HepG2 (cell line): ENCODE measurements around the gene CPHXL2. TPM values are rescaled to one million over a fixed set of nuclear protein-coding genes. Genes with fewer than 3 reads are reported as not detected.

ENCODE experiments used
- ARHGAP35 ChIP-seq: sonication (generic); formaldehyde crosslinking; IDR thresholded peaks from 2 replicates; pipeline ENCODE4 v1.9.0; 2022; ENCODE audit warnings: mild to moderate bottlenecking, inconsistent platforms, moderate library complexity, missing genetic modification reagents, borderline replicate concordance
- CEBPB ChIP-seq: IDR thresholded peaks from 2 replicates; pipeline ENCODE4 v1.6.1; 2011; ENCODE audit warnings: low read depth, low read length, improper control_type of control experiment, borderline replicate concordance
- GABPB1 ChIP-seq: IDR thresholded peaks from 2 replicates; pipeline ENCODE4 v1.6.1; 2016; ENCODE audit warnings: mild to moderate bottlenecking, missing genetic modification reagents, moderate library complexity, missing compliant biosample characterization
- HDAC6 ChIP-seq: fragments of 200-600 bp; sonication (generic); IDR thresholded peaks from 2 replicates; pipeline ENCODE4 v1.7.0; 2017; ENCODE audit warnings: mild to moderate bottlenecking, antibody characterized with exemption, low read length, low read depth
- IRF9 ChIP-seq: sonication (generic); formaldehyde crosslinking; IDR thresholded peaks from 2 replicates; pipeline ENCODE4 v1.8.0; 2022; ENCODE audit warnings: missing genetic modification reagents, mild to moderate bottlenecking, borderline replicate concordance
- KAT7 ChIP-seq: IDR thresholded peaks from 2 replicates; pipeline ENCODE4 v1.6.1; 2018; ENCODE audit warnings: borderline replicate concordance, missing compliant biosample characterization
- KLF15 ChIP-seq: sonication (generic); formaldehyde crosslinking; IDR thresholded peaks from 2 replicates; pipeline ENCODE4 v1.8.1; 2023; ENCODE audit warnings: borderline replicate concordance, mild to moderate bottlenecking, inconsistent platforms, missing genetic modification reagents, mixed read lengths
- MAFG ChIP-seq: sonication (generic); formaldehyde crosslinking; IDR thresholded peaks from 2 replicates; pipeline ENCODE4 v1.5.1; 2020; ENCODE audit warnings: mild to moderate bottlenecking, missing genetic modification reagents
- MEIS2 ChIP-seq: sonication (generic); formaldehyde crosslinking; IDR thresholded peaks from 2 replicates; pipeline ENCODE4 v1.9.0; 2021; ENCODE audit warnings: mild to moderate bottlenecking, missing genetic modification reagents
- MIXL1 ChIP-seq: IDR thresholded peaks from 2 replicates; pipeline ENCODE4 v1.6.1; 2016
- PATZ1 ChIP-seq: sonication (generic); formaldehyde crosslinking; IDR thresholded peaks from 2 replicates; pipeline ENCODE4 v1.4.0; 2020; ENCODE audit warnings: missing genetic modification reagents
- SATB2 ChIP-seq: sonication (generic); formaldehyde crosslinking; IDR thresholded peaks from 2 replicates; pipeline ENCODE4 v1.5.0; 2020; ENCODE audit warnings: missing genetic modification reagents
- SIX4 ChIP-seq: sonication (generic); formaldehyde crosslinking; IDR thresholded peaks from 2 replicates; pipeline ENCODE4 v1.4.0; 2020; ENCODE audit warnings: missing genetic modification reagents
- SKI ChIP-seq: fragments of 450-650 bp; IDR thresholded peaks from one replicate; pipeline ENCODE4 v1.6.1; 2018; ENCODE audit warnings: mild to moderate bottlenecking; ENCODE audit not compliant: partially characterized antibody
- SMAD9 ChIP-seq: sonication (generic); formaldehyde crosslinking; IDR thresholded peaks from 2 replicates; pipeline ENCODE4 v1.5.1; 2020; ENCODE audit warnings: mild to moderate bottlenecking, missing genetic modification reagents
- ZFP91 ChIP-seq: sonication (generic); formaldehyde crosslinking; IDR thresholded peaks from 2 replicates; pipeline ENCODE4 v1.9.0; 2022; ENCODE audit warnings: missing genetic modification reagents, mild to moderate bottlenecking, borderline replicate concordance
- ZNF251 ChIP-seq: sonication (generic); formaldehyde crosslinking; IDR thresholded peaks from 2 replicates; pipeline ENCODE4 v1.9.0; 2021; ENCODE audit warnings: mild to moderate bottlenecking, missing genetic modification reagents
- ZNF556 ChIP-seq: sonication (generic); formaldehyde crosslinking; IDR thresholded peaks from 2 replicates; pipeline ENCODE4 v1.4.0; 2020; ENCODE audit warnings: mild to moderate bottlenecking, missing genetic modification reagents, borderline replicate concordance
- ZNF609 ChIP-seq: sonication (generic); formaldehyde crosslinking; IDR thresholded peaks from 2 replicates; pipeline ENCODE4 v1.4.0; 2020; ENCODE audit warnings: mild to moderate bottlenecking, missing genetic modification reagents, borderline replicate concordance
- polyA plus RNA-seq, 8 experiments: library from polyadenylated mRNA; depleted of rRNA in 3 of 8; stranded (reverse) in 7 of 8; unstranded in 1 of 8; fragments of >200 nt; fragmentation: Illumina TruSeq in 4 of 8; extraction: Trizol in 4 of 8; gene quantifications; 2 replicates each; pipeline versions ENCODE4 v1.2.1 to v1.2.3, GENCODE V29; 2011 to 2016; ENCODE audit warnings: low read depth in 4 of 8, missing spikeins in 1 of 8, mixed read lengths in 1 of 8; ENCODE audit not compliant: insufficient read depth in 1 of 8
- total RNA-seq, 5 experiments: library from RNA; depleted of rRNA; stranded (reverse); fragments of >200 nt; fragmentation: Illumina TruSeq; extraction: Trizol; gene quantifications; 2 replicates each; pipeline ENCODE4 v1.2.3, GENCODE V29; 2016; ENCODE audit warnings: low read depth in 1 of 5

CPHXL2 gene
- total and polyA plus RNA-seq, 2 of the 13 experiments (the other 11 are each of a cell fraction or from before 2014, with no cell fraction given) = not detected

- TF ChIP-seq ZFP91 (CRISPR knock-in tag) = peak; percentile 79; the same call in 1 of the 2 replicates
- TF ChIP-seq ARHGAP35 (CRISPR knock-in tag) = 0 out of 2 replicates have a peak, but pooled peaks have one; percentile 33
- no peak for TF ChIP-seq ZNF251 (CRISPR knock-in tag)
- no peak for TF ChIP-seq SKI
- peak; percentile 10; the same call in 1 of the 2 replicates for TF ChIP-seq SIX4 (CRISPR knock-in tag)
- no peak for TF ChIP-seq SATB2 (CRISPR knock-in tag)
- peak; percentile 75; the same call in 1 of the 2 replicates for TF ChIP-seq IRF9 (CRISPR knock-in tag)
- TF ChIP-seq HDAC6 = no peak
- peak; percentile 99 for TF ChIP-seq GABPB1 (CRISPR knock-in tag)
- TF ChIP-seq SMAD9 (CRISPR knock-in tag) = no peak
- no peak for TF ChIP-seq ZNF609 (CRISPR knock-in tag)
- TF ChIP-seq CEBPB = no peak
- no peak for TF ChIP-seq KAT7
- no peak for TF ChIP-seq MAFG (CRISPR knock-in tag)
- peak; percentile 79; the same call in 1 of the 2 replicates for TF ChIP-seq ZNF556 (CRISPR knock-in tag)
- no peak for TF ChIP-seq KLF15
- TF ChIP-seq MEIS2 (CRISPR knock-in tag) = peak; percentile 61; the same call in 1 of the 2 replicates
- TF ChIP-seq PATZ1 (CRISPR knock-in tag) = peak; percentile 46; the same call in 1 of the 2 replicates
- TF ChIP-seq MIXL1 (CRISPR knock-in tag) = peak; percentile 76
These were observed 53.8 kb downstream of the CPHXL2 start, which contains the start of gene ADAT1 (continued) for GRCh38 chr16:75622761-75623605.
